PC-3 (cell line): ENCODE measurements around the gene CHST14.

Source experiments
- CTCF ChIP-seq: fragments of 300-600 bp; sonication (generic); conservative IDR thresholded peaks from 2 replicates; pipeline ENCODE4 v1.5.1; 2017; ENCODE audit warnings: antibody characterized with exemption, low read depth, mild to moderate bottlenecking, low read length
- EZH2 ChIP-seq: fragments of 300-600 bp; sonication (generic); IDR thresholded peaks from one replicate; pipeline ENCODE4 v1.6.1; 2017; ENCODE audit warnings: antibody characterized with exemption, mild to moderate bottlenecking, low read length; ENCODE audit not compliant: unreplicated experiment

- no peak for TF ChIP-seq CTCF
- TF ChIP-seq EZH2 = no peak
Observed at GRCh38 chr15:40436892-40437751, 33.7 kb upstream of the CHST14 start.
